HepG2 (cell line): ENCODE results near the gene TACO1. TPM values are rescaled to one million over a fixed set of nuclear protein-coding genes. Genes with fewer than 3 reads are reported as not detected.
A peak's percentile ranks its signal among the peaks of the same experiment; 100 is the strongest.

Experiments
- CTCF ChIP-seq: sonication (generic); formaldehyde crosslinking; IDR thresholded peaks from 2 replicates; pipeline ENCODE4 v1.5.0; 2020; ENCODE audit warnings: mild to moderate bottlenecking, missing genetic modification reagents, moderate library complexity
- EHMT2 ChIP-seq: fragments of 200-600 bp; sonication (generic); IDR thresholded peaks from 2 replicates; pipeline ENCODE4 v1.7.0; 2017; ENCODE audit warnings: antibody characterized with exemption, low read depth, low read length, borderline replicate concordance
- GABPB1 ChIP-seq: IDR thresholded peaks from 2 replicates; pipeline ENCODE4 v1.6.1; 2016; ENCODE audit warnings: mild to moderate bottlenecking, missing genetic modification reagents, moderate library complexity, missing compliant biosample characterization
- RFX1 ChIP-seq: fragments of 450-650 bp; IDR thresholded peaks from 2 replicates; pipeline ENCODE4 v1.6.1; 2017
- THAP7 ChIP-seq: sonication (generic); formaldehyde crosslinking; IDR thresholded peaks from 2 replicates; pipeline ENCODE4 v1.8.1; 2023; ENCODE audit warnings: mild to moderate bottlenecking, missing genetic modification reagents
- ZBTB21 ChIP-seq: sonication (generic); formaldehyde crosslinking; IDR thresholded peaks from 2 replicates; pipeline ENCODE4 v1.4.0; 2020; ENCODE audit warnings: missing genetic modification reagents
- ZBTB4 ChIP-seq: sonication (generic); formaldehyde crosslinking; IDR thresholded peaks from 2 replicates; pipeline ENCODE4 v1.4.0; 2020; ENCODE audit warnings: missing genetic modification reagents, mild to moderate bottlenecking, borderline replicate concordance
- ZNF275 ChIP-seq: sonication (generic); formaldehyde crosslinking; IDR thresholded peaks from 2 replicates; pipeline ENCODE4 v1.8.0; 2022; ENCODE audit warnings: missing genetic modification reagents, mild to moderate bottlenecking, inconsistent platforms, borderline replicate concordance
- ZNF562 ChIP-seq: sonication (generic); formaldehyde crosslinking; IDR thresholded peaks from 2 replicates; pipeline ENCODE4 v1.8.0; 2022; ENCODE audit warnings: missing genetic modification reagents, borderline replicate concordance
- polyA plus RNA-seq, 8 experiments: library from polyadenylated mRNA; depleted of rRNA in 3 of 8; stranded (reverse) in 7 of 8; unstranded in 1 of 8; fragments of >200 nt; fragmentation: Illumina TruSeq in 4 of 8; extraction: Trizol in 4 of 8; gene quantifications; 2 replicates each; pipeline versions ENCODE4 v1.2.1 to v1.2.3, GENCODE V29; 2011 to 2016; ENCODE audit warnings: low read depth in 4 of 8, missing spikeins in 1 of 8, mixed read lengths in 1 of 8; ENCODE audit not compliant: insufficient read depth in 1 of 8
- total RNA-seq, 5 experiments: library from RNA; depleted of rRNA; stranded (reverse); fragments of >200 nt; fragmentation: Illumina TruSeq; extraction: Trizol; gene quantifications; 2 replicates each; pipeline ENCODE4 v1.2.3, GENCODE V29; 2016; ENCODE audit warnings: low read depth in 1 of 5
- TF ChIP-seq, protein P1 (sequence below): sonication (generic); formaldehyde crosslinking; IDR thresholded peaks from 2 replicates; pipeline ENCODE4 v1.4.0; 2020; ENCODE audit warnings: mild to moderate bottlenecking, missing genetic modification reagents, borderline replicate concordance
- TF ChIP-seq, protein P2 (sequence below): sonication (generic); formaldehyde crosslinking; IDR thresholded peaks from 2 replicates; pipeline ENCODE4 v1.5.0; 2020; ENCODE audit warnings: mild to moderate bottlenecking, missing genetic modification reagents, borderline replicate concordance
- TF ChIP-seq, protein P3 (sequence below): IDR thresholded peaks from 2 replicates; pipeline ENCODE4 v1.6.1; 2012; ENCODE audit warnings: inconsistent platforms

TACO1 gene
- total and polyA plus RNA-seq, 2 of the 13 experiments (the other 11 are each of a cell fraction or from before 2014, with no cell fraction given) = 34.7 to 53.6 TPM

GRCh38 chr17:63621684-63622573, 21.2 kb downstream of the TACO1 start, which contains the start of gene MAP3K3 (continued):
- TF ChIP-seq, protein P1, sequence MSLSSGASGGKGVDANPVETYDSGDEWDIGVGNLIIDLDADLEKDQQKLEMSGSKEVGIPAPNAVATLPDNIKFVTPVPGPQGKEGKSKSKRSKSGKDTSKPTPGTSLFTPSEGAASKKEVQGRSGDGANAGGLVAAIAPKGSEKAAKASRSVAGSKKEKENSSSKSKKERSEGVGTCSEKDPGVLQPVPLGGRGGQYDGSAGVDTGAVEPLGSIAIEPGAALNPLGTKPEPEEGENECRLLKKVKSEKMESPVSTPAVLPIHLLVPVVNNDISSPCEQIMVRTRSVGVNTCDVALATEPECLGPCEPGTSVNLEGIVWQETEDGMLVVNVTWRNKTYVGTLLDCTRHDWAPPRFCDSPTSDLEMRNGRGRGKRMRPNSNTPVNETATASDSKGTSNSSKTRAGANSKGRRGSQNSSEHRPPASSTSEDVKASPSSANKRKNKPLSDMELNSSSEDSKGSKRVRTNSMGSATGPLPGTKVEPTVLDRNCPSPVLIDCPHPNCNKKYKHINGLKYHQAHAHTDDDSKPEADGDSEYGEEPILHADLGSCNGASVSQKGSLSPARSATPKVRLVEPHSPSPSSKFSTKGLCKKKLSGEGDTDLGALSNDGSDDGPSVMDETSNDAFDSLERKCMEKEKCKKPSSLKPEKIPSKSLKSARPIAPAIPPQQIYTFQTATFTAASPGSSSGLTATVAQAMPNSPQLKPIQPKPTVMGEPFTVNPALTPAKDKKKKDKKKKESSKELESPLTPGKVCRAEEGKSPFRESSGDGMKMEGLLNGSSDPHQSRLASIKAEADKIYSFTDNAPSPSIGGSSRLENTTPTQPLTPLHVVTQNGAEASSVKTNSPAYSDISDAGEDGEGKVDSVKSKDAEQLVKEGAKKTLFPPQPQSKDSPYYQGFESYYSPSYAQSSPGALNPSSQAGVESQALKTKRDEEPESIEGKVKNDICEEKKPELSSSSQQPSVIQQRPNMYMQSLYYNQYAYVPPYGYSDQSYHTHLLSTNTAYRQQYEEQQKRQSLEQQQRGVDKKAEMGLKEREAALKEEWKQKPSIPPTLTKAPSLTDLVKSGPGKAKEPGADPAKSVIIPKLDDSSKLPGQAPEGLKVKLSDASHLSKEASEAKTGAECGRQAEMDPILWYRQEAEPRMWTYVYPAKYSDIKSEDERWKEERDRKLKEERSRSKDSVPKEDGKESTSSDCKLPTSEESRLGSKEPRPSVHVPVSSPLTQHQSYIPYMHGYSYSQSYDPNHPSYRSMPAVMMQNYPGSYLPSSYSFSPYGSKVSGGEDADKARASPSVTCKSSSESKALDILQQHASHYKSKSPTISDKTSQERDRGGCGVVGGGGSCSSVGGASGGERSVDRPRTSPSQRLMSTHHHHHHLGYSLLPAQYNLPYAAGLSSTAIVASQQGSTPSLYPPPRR (CRISPR knock-in tag) = peak; percentile 54; the same call in 1 of the 2 replicates
- peak; percentile 94 for TF ChIP-seq THAP7
- TF ChIP-seq ZNF275 (CRISPR knock-in tag) = peak; percentile 55; the same call in 1 of the 2 replicates
- no peak for TF ChIP-seq ZNF562 (CRISPR knock-in tag)
- peak; percentile 81 for TF ChIP-seq GABPB1 (CRISPR knock-in tag)
- TF ChIP-seq ZBTB21 = no peak
- TF ChIP-seq ZBTB4 (CRISPR knock-in tag) = peak; percentile 87; the same call in 1 of the 2 replicates
- TF ChIP-seq EHMT2 = peak; percentile 50; the same call in 1 of the 2 replicates
- TF ChIP-seq, protein P2, sequence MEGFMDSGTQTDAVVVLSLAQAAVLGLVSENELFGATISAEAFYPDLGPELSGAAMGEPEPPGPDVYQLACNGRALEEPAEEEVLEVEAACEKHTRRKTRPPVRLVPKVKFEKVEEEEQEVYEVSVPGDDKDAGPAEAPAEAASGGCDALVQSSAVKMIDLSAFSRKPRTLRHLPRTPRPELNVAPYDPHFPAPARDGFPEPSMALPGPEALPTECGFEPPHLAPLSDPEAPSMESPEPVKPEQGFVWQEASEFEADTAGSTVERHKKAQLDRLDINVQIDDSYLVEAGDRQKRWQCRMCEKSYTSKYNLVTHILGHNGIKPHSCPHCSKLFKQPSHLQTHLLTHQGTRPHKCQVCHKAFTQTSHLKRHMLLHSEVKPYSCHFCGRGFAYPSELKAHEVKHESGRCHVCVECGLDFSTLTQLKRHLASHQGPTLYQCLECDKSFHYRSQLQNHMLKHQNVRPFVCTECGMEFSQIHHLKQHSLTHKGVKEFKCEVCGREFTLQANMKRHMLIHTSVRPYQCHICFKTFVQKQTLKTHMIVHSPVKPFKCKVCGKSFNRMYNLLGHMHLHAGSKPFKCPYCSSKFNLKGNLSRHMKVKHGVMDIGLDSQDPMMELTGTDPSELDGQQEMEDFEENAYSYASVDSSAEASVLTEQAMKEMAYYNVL = peak; percentile 88
- TF ChIP-seq CTCF (CRISPR knock-in tag) = peak; percentile 58
- TF ChIP-seq RFX1 = no peak
- TF ChIP-seq, protein P3, sequence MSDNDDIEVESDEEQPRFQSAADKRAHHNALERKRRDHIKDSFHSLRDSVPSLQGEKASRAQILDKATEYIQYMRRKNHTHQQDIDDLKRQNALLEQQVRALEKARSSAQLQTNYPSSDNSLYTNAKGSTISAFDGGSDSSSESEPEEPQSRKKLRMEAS = peak; percentile 57; the same call in 1 of the 2 replicates
